ENCODE data around the gene CLIP3. TPM values are rescaled to one million over a fixed set of nuclear protein-coding genes. Genes with fewer than 3 reads are reported as not detected.
A peak's percentile ranks its signal among the peaks of the same experiment; 100 is the strongest.

The CLIP3 gene
- total and polyA plus RNA-seq, 2 of the 13 experiments (the other 11 are each of a cell fraction or from before 2014, with no cell fraction given), result 0.15 to 1.2 TPM

GRCh38 chr19:36054733-36055686 lies 22.3 kb upstream of the CLIP3 start, which contains the start of gene WDR62 (continued):
- TF ChIP-seq ZNF777 (CRISPR knock-in tag; IDR thresholded peaks at IDR 0.05) (peak; percentile 84), RFXANK (CRISPR knock-in tag; IDR thresholded peaks at IDR 0.05) (0 out of 2 replicates have a peak, but pooled peaks have one; percentile 11), NR0B2 (CRISPR knock-in tag; IDR thresholded peaks at IDR 0.05) (peak; percentile 12; the same call in 1 of the 2 replicates), ZNF510 (CRISPR knock-in tag; IDR thresholded peaks at IDR 0.05; ENCODE audit: low read depth) (0 out of 2 replicates have a peak, but pooled peaks have one; percentile 42), ZFAT (CRISPR knock-in tag; conservative IDR thresholded peaks at IDR 0.05) (0 out of 2 replicates have a peak, but pooled peaks have one; percentile 51), ZNF572 (CRISPR knock-in tag; IDR thresholded peaks at IDR 0.05) (0 out of 2 replicates have a peak, but pooled peaks have one; percentile 20), ZNF850 (CRISPR knock-in tag; conservative IDR thresholded peaks at IDR 0.05) (no peak), SALL2 (CRISPR knock-in tag; IDR thresholded peaks at IDR 0.05) (0 out of 2 replicates have a peak, but pooled peaks have one; percentile 22)
- TF ChIP-seq, protein P1, sequence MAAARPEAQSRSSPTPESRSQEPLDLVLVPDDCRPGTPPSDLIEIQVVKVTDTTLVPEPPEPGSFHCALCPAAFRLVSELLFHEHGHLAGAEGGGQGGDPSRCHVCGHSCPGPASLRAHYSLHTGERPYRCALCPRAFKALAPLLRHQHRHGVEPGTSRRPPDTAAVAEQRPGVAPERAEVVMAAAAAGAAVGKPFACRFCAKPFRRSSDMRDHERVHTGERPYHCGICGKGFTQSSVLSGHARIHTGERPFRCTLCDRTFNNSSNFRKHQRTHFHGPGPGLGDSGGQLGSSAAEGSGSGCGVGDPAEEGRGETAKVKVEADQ (CRISPR knock-in tag; IDR thresholded peaks at IDR 0.05; ENCODE audit: borderline replicate concordance), result peak; percentile 0; the same call in 1 of the 2 replicates

Data from HepG2 (cell line).